GM19025 (cell line): Measurements from ENCODE around the gene ASL.
"Not testable (repeated sequence)": the region's sequence is repeated elsewhere in the genome, so short reads cannot be mapped to it uniquely, and the experiment has no call there.

Source experiments
- ATAC-seq: cut with Tn5 transposase; IDR thresholded peaks from one replicate; pipeline ENCODE4 v1.9.1; 2021; ENCODE audit warnings: mild to moderate bottlenecking, low read depth, moderate library complexity; ENCODE audit not compliant: unreplicated experiment

The ASL gene

GRCh38 chr7:66116680-66117420 is 41.2 kb downstream of the ASL start:
- not testable (repeated sequence) for ATAC-seq

DNA sequence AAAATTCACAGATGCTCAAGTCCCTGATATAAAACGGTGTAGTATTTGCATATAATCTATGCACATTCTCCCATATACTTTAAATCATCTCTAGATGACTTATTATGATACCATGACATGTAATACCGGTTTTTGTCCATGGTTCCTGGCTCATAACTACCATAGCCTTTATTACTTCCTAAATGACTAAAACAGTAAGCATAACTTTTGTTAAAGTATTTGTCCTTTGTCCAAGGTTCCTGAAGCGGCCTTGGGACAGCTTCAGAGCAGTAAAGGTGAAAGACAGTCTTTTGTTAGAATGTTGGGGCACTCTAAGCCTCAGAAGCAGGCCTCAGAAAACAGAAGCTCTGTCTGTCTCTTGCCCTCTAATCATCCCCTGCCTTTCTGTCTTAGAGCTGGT is 43.0 kb downstream of the ASL start:
- ATAC-seq = no peak

DNA sequence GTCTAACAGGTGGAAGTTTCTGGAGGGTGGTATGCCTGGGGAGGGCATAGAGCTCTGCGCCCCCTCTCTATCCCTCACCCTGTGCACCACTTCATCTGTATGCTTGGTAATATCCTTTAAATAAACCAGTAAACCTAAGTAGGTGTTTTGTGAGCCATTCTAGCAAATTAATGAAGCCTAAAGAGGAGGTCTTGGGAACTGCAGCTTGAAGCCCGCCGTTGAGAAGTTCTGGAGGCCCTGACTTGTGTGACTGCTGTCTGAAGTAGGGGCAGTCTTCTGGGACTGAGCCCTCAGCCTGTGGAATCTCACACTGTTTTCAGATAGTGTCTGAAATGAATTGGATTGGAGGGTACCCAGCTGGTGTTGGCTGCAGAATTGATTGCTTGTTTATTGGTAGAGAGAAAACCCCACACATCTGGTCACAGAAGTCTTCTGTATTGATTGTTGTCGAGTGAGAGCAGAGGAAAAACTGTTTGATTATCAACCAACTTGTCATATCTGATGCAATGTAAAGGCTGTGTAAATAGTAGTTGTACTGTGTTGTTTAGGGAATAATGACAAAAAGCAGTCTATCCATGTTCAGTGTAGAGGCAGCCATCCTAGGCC is 43.7 kb downstream of the ASL start:
- no peak for ATAC-seq

DNA sequence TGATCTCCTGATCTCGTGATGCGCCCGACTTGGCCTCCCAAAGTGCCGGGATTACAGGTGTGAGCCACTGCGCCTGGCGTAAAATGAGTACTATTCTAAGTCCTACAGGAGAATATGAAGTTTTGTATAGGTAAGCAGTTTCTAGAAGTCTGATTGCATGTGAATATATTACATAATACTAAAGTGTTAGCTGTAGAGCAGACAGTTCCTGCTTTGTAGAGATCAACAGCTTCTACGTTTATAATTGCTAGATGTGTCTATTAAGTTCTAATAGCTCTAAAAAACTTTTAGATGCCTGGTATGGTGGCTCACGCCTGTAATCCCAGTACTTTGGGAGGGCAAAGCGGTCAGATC is 47.5 kb downstream of the ASL start:
- ATAC-seq = no peak

- not testable (repeated sequence) for ATAC-seq
Observed at GRCh38 chr7:66124569-66124861, 48.9 kb downstream of the ASL start.

DNA sequence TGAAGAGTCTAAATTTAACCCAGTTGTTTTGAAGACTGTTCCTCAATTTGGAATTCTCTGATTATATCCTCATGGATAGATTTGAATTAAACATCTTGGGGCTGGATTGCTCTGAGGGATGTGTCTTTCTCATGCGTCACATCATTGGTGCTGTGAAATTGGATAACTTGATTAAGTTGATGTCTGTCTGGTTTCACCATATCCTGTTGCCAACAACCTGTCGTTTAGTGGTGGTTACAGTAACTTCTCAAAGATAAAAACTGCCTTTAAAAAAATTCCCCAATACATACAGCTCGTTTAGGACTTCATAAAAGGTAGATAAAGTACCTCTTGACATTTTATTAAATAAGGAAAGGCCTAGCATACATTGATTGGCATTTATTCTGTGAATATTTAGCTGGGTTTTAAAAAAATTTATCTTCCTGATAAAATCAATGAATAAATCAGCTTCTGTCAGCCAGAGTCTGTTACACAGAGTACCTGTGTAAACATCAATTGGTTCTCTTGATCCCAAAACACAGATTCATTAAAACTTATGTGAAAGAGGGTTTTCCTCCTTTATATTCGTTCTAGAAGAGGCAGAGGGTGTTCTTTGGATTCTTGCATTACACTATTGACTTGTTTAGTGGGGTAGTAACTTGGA is 49.6 kb downstream of the ASL start:
- no peak for ATAC-seq

DNA sequence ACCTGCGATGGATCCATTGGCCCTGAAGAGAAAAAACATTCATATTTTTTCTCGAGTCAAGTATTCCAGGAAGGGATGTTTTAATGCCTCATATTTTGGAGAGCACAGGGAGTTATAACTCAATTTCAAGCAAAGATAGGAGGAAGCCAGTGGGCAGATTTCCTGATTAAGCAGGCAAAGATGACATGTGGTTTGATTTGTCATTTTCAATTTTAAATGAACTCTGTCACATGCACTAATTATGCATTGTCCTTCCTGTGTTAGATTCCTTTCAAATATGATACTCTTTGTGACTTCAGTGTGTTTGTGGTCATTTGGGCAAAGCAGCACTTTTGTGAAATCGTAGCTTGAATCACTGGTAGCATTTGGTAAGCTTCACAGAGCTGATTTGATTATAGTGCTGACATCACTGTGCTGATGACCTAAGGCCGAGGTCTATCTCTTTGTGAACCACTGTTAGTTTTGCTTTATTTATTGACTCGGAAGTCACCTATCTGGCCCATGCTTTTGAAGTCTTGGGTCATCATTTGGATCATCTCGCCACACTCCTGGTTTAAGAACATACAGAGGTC is 50.2 kb downstream of the ASL start:
- ATAC-seq = not testable (repeated sequence)

GRCh38 chr7:66127172-66127571 is 51.6 kb downstream of the ASL start:
- not testable (repeated sequence) for ATAC-seq

GRCh38 chr7:66138994-66139752 is 63.6 kb downstream of the ASL start:
- ATAC-seq = no peak

DNA sequence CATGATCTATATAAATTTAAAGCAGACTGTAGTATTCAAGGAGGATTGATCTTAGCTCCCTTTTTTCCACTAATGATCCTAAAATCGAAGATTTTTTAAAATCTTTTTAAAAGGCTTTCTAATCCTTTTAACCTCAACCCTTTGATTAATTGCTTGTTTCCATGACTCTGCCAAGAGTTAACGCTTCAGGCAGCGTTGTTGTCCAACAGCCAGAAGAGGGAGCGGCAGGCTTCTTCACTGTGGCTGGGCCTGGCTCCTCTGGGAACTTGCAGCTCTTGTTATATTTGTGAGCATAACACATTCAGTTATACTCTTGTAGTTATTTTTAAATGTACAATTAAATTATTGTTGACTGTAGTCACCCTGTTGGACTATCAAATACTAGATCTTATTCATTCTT is 65.3 kb downstream of the ASL start:
- no peak for ATAC-seq

- no peak for ATAC-seq
Observed at GRCh38 chr7:66142334-66142733, 66.7 kb downstream of the ASL start.

DNA sequence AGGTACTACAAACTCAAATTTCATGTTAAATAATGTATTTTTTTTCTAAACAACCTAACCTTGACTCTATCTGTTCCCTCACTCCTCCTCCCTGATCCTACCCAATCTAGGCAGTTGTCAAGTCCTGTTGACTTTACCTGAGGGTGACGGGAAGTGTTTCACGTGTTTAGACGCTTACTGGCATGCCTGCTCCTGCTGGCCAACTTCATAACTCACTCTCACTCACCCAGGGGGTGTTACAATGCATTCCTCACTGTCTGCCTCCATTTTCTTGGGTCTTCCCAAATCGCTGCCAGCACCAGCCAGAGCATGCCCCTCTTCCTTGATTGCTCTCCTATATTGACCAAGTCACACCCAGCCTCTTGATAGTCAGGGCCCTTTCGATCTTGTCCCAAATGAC is 67.4 kb downstream of the ASL start:
- no peak for ATAC-seq
